Measurements from ENCODE around the gene PKHD1. TPM values are rescaled to one million over a fixed set of nuclear protein-coding genes. Genes with fewer than 3 reads are reported as not detected.

PKHD1 gene
- total and polyA plus RNA-seq, 4 donors = 0.06 TPM; not detected in 3

GRCh38 chr6:52019881-52020280, 67.5 kb downstream of the PKHD1 start:
- ATAC-seq (ENCODE audit: low FRiP score) (no peak), DNase-seq (no peak)
- Histone ChIP-seq H3K27me3 (ENCODE audit: control insufficient read depth in 1 of 2, insufficient read depth in 2 of 2, low read length in 1 of 2) (no peaks in the 10 kb centered on the region), H3K4me3 (ENCODE audit: low read length in 2 of 2) (no peak overlapping the region), H3K4me1 (ENCODE audit: control insufficient read depth in 1 of 2, insufficient read depth in 2 of 2, low read length in 2 of 2) (no peaks in the 10 kb centered on the region), H3K9me3 (ENCODE audit: control insufficient read depth, low read length) (no peaks in the 10 kb centered on the region), H3K27ac (ENCODE audit: low read depth in 1 of 2, low read length in 2 of 2) (no peak overlapping the region), H3K36me3 (ENCODE audit: control insufficient read depth in 1 of 2, insufficient read depth in 2 of 2, low read length in 1 of 2) (no peaks in the 10 kb centered on the region)
- intact Hi-C loops (cut with DNase I) = loop anchor here (5.0 to 10.0 kb wide), 3 partner anchors 163 to 1203 kb away; partner anchors contain the start of gene TFAP2B (in 1 of the 2)
- WGBS, 2 donors = 57 to 74% methylated on average over 5 of the region's 5 CpGs

- Histone ChIP-seq H3K9me3 (ENCODE audit: control insufficient read depth, low read length) (no peaks in the 10 kb centered on the region), H3K27ac (ENCODE audit: low read depth in 1 of 2, low read length in 2 of 2) (no peak overlapping the region), H3K4me1 (ENCODE audit: control insufficient read depth in 1 of 2, insufficient read depth in 2 of 2, low read length in 2 of 2) (no peaks in the 10 kb centered on the region), H3K4me3 (ENCODE audit: low read length in 2 of 2) (no peak overlapping the region), H3K36me3 (ENCODE audit: control insufficient read depth in 1 of 2, insufficient read depth in 2 of 2, low read length in 1 of 2) (no peaks in the 10 kb centered on the region), H3K27me3 (ENCODE audit: control insufficient read depth in 1 of 2, insufficient read depth in 2 of 2, low read length in 1 of 2) (no peaks in the 10 kb centered on the region)
- no peak for DNase-seq
- intact Hi-C loops (cut with DNase I) = no loop called here
- 75 to 76% methylated on average over 3 of the region's 3 CpGs for WGBS, 2 donors
- no peak for ATAC-seq (ENCODE audit: low FRiP score)
Measured at GRCh38 chr6:52019092-52019491, 68.3 kb downstream of the PKHD1 start.

GRCh38 chr6:52016915-52017748, 70.3 kb downstream of the PKHD1 start:
- intact Hi-C loops (cut with DNase I) = no loop called here
- Histone ChIP-seq H3K27me3 (ENCODE audit: control insufficient read depth in 1 of 2, insufficient read depth in 2 of 2, low read length in 1 of 2) (no peaks in the 10 kb centered on the region), H3K9me3 (ENCODE audit: control insufficient read depth, low read length) (no peaks in the 10 kb centered on the region), H3K27ac (ENCODE audit: low read depth in 1 of 2, low read length in 2 of 2) (no peak overlapping the region), H3K36me3 (ENCODE audit: control insufficient read depth in 1 of 2, insufficient read depth in 2 of 2, low read length in 1 of 2) (no peaks in the 10 kb centered on the region), H3K4me3 (ENCODE audit: low read length in 2 of 2) (no peak overlapping the region), H3K4me1 (ENCODE audit: control insufficient read depth in 1 of 2, insufficient read depth in 2 of 2, low read length in 2 of 2) (peaks cover 0 to 3% of the 10 kb centered on the region in 2 donors)
- DNase-seq (no peak), ATAC-seq (ENCODE audit: low FRiP score) (no peak)
- WGBS, 2 donors = 68 to 75% methylated on average over 14 of the region's 14 CpGs

GRCh38 chr6:52015953-52016352, 71.5 kb downstream of the PKHD1 start:
- H3K9me3 ChIP-seq (ENCODE audit: control insufficient read depth, low read length) = no peaks in the 10 kb centered on the region
- no peak overlapping the region for H3K4me3 ChIP-seq (ENCODE audit: low read length in 2 of 2)
- no peak for ATAC-seq (ENCODE audit: low FRiP score)
- no peak for DNase-seq
- WGBS, 2 donors = 64 to 72% methylated on average over 1 of the region's 1 CpG
- no peak overlapping the region for H3K27ac ChIP-seq (ENCODE audit: low read depth in 1 of 2, low read length in 2 of 2)
- H3K4me1 ChIP-seq (ENCODE audit: control insufficient read depth in 1 of 2, insufficient read depth in 2 of 2, low read length in 2 of 2) = peaks cover 0 to 3% of the 10 kb centered on the region in 2 donors
- no peaks in the 10 kb centered on the region for H3K27me3 ChIP-seq (ENCODE audit: control insufficient read depth in 1 of 2, insufficient read depth in 2 of 2, low read length in 1 of 2)
- intact Hi-C loops (cut with DNase I) = no loop called here
- H3K36me3 ChIP-seq (ENCODE audit: control insufficient read depth in 1 of 2, insufficient read depth in 2 of 2, low read length in 1 of 2) = no peaks in the 10 kb centered on the region

GRCh38 chr6:52014391-52014790, 73.0 kb downstream of the PKHD1 start:
- Histone ChIP-seq H3K27ac (ENCODE audit: low read depth in 1 of 2, low read length in 2 of 2) (no peak overlapping the region), H3K9me3 (ENCODE audit: control insufficient read depth, low read length) (no peaks in the 10 kb centered on the region), H3K36me3 (ENCODE audit: control insufficient read depth in 1 of 2, insufficient read depth in 2 of 2, low read length in 1 of 2) (no peaks in the 10 kb centered on the region), H3K4me1 (ENCODE audit: control insufficient read depth in 1 of 2, insufficient read depth in 2 of 2, low read length in 2 of 2) (peaks cover 0 to 3% of the 10 kb centered on the region in 2 donors), H3K4me3 (ENCODE audit: low read length in 2 of 2) (no peak overlapping the region), H3K27me3 (ENCODE audit: control insufficient read depth in 1 of 2, insufficient read depth in 2 of 2, low read length in 1 of 2) (no peaks in the 10 kb centered on the region)
- ATAC-seq (ENCODE audit: low FRiP score) = no peak
- 73 to 78% methylated on average over 1 of the region's 1 CpG for WGBS, 2 donors
- no peak for DNase-seq
- intact Hi-C loops (cut with DNase I) = no loop called here

GRCh38 chr6:52013035-52013434, 74.4 kb downstream of the PKHD1 start:
- H3K27ac ChIP-seq (ENCODE audit: low read depth in 1 of 2, low read length in 2 of 2) = no peak overlapping the region
- intact Hi-C loops (cut with DNase I) = no loop called here
- peaks cover 0 to 3% of the 10 kb centered on the region in 2 donors for H3K4me1 ChIP-seq (ENCODE audit: control insufficient read depth in 1 of 2, insufficient read depth in 2 of 2, low read length in 2 of 2)
- no peaks in the 10 kb centered on the region for H3K36me3 ChIP-seq (ENCODE audit: control insufficient read depth in 1 of 2, insufficient read depth in 2 of 2, low read length in 1 of 2)
- H3K9me3 ChIP-seq (ENCODE audit: control insufficient read depth, low read length) = no peaks in the 10 kb centered on the region
- no peaks in the 10 kb centered on the region for H3K27me3 ChIP-seq (ENCODE audit: control insufficient read depth in 1 of 2, insufficient read depth in 2 of 2, low read length in 1 of 2)
- H3K4me3 ChIP-seq (ENCODE audit: low read length in 2 of 2) = no peak overlapping the region
- WGBS, 2 donors = 49 to 80% methylated on average over 1 of the region's 1 CpG
- no peak for ATAC-seq (ENCODE audit: low FRiP score)
- no peak for DNase-seq

GRCh38 chr6:52012582-52012981, 74.8 kb downstream of the PKHD1 start:
- whole genome bisulfite sequencing, 2 donors = 83 to 88% methylated on average over 4 of the region's 4 CpGs
- ATAC-seq (ENCODE audit: low FRiP score) (no peak), DNase-seq (no peak)
- intact Hi-C loops (cut with DNase I) = no loop called here
- H3K36me3 ChIP-seq (ENCODE audit: control insufficient read depth in 1 of 2, insufficient read depth in 2 of 2, low read length in 1 of 2) = no peaks in the 10 kb centered on the region
- H3K9me3 ChIP-seq (ENCODE audit: control insufficient read depth, low read length) = no peaks in the 10 kb centered on the region
- no peaks in the 10 kb centered on the region for H3K27me3 ChIP-seq (ENCODE audit: control insufficient read depth in 1 of 2, insufficient read depth in 2 of 2, low read length in 1 of 2)
- peaks cover 0 to 3% of the 10 kb centered on the region in 2 donors for H3K4me1 ChIP-seq (ENCODE audit: control insufficient read depth in 1 of 2, insufficient read depth in 2 of 2, low read length in 2 of 2)
- no peak overlapping the region for H3K27ac ChIP-seq (ENCODE audit: low read depth in 1 of 2, low read length in 2 of 2)
- no peak overlapping the region for H3K4me3 ChIP-seq (ENCODE audit: low read length in 2 of 2)

- no peaks in the 10 kb centered on the region for H3K9me3 ChIP-seq (ENCODE audit: control insufficient read depth, low read length)
- no peaks in the 10 kb centered on the region for H3K36me3 ChIP-seq (ENCODE audit: control insufficient read depth in 1 of 2, insufficient read depth in 2 of 2, low read length in 1 of 2)
- intact Hi-C loops (cut with DNase I) = no loop called here
- H3K4me3 ChIP-seq (ENCODE audit: low read length in 2 of 2) = no peak overlapping the region
- no peak for DNase-seq
- no peak overlapping the region for H3K27ac ChIP-seq (ENCODE audit: low read depth in 1 of 2, low read length in 2 of 2)
- no peak for ATAC-seq (ENCODE audit: low FRiP score)
- peaks cover 0 to 3% of the 10 kb centered on the region in 2 donors for H3K4me1 ChIP-seq (ENCODE audit: control insufficient read depth in 1 of 2, insufficient read depth in 2 of 2, low read length in 2 of 2)
- 95 to 96% methylated on average over 1 of the region's 1 CpG for WGBS, 2 donors
- H3K27me3 ChIP-seq (ENCODE audit: control insufficient read depth in 1 of 2, insufficient read depth in 2 of 2, low read length in 1 of 2) = no peaks in the 10 kb centered on the region
Measured at GRCh38 chr6:52010806-52011205, 76.6 kb downstream of the PKHD1 start.

- Histone ChIP-seq H3K27me3 (ENCODE audit: control insufficient read depth in 1 of 2, insufficient read depth in 2 of 2, low read length in 1 of 2) (no peaks in the 10 kb centered on the region), H3K36me3 (ENCODE audit: control insufficient read depth in 1 of 2, insufficient read depth in 2 of 2, low read length in 1 of 2) (no peaks in the 10 kb centered on the region), H3K27ac (ENCODE audit: low read depth in 1 of 2, low read length in 2 of 2) (no peak overlapping the region), H3K9me3 (ENCODE audit: control insufficient read depth, low read length) (no peaks in the 10 kb centered on the region), H3K4me1 (ENCODE audit: control insufficient read depth in 1 of 2, insufficient read depth in 2 of 2, low read length in 2 of 2) (peaks cover 0 to 3% of the 10 kb centered on the region in 2 donors), H3K4me3 (ENCODE audit: low read length in 2 of 2) (no peak overlapping the region)
- ATAC-seq (ENCODE audit: low FRiP score) = no peak
- intact Hi-C loops (cut with DNase I) = no loop called here
- WGBS, 2 donors = 75 to 77% methylated on average over 6 of the region's 6 CpGs
- DNase-seq = no peak
Measured at GRCh38 chr6:52010145-52010544, 77.3 kb downstream of the PKHD1 start.
